Adrenal gland (tissue), 5 donors: ENCODE results near the gene C3orf52.

Source experiments
- CTCF ChIP-seq, 6 experiments: fragments of 450-650 bp in 4 of 6; fragments of 200-600 bp in 2 of 6; sonication (generic) in 1 of 6; IDR thresholded peaks; 1 replicate in 5 of 6; 2 replicates in 1 of 6; pipeline versions ENCODE4 v1.5.1 to v1.8.0; 2016 to 2021; ENCODE audit warnings: antibody characterized with exemption in 6 of 6, mild to moderate bottlenecking in 2 of 6, moderate library complexity in 1 of 6
- POLR2A ChIP-seq, 2 donors: fragments of 450-650 bp; IDR thresholded peaks; one replicate each; pipeline ENCODE4 v1.6.1; 2017; ENCODE audit warnings: antibody characterized with exemption in 2 of 2, mild to moderate bottlenecking in 2 of 2, moderate library complexity in 1 of 2
- donor health status: DM: no; HTN: no; CAD: no.

- no peak for TF ChIP-seq CTCF (IDR thresholded peaks at IDR 0.05)
- no peak for TF ChIP-seq POLR2A (IDR thresholded peaks at IDR 0.05)
These were observed 1.0 kb upstream of the C3orf52 start for GRCh38 chr3:112084980-112085705.
